ENCODE results near the gene BBLN. TPM values are rescaled to one million over a fixed set of nuclear protein-coding genes. Genes with fewer than 3 reads are reported as not detected.

The BBLN gene
- total RNA-seq, 1 experiment from 2014 or later, result 74.9 TPM

- H3K14ac ChIP-seq (ENCODE audit: insufficient read depth, low read length), result no peak overlapping the region
- H3K23ac ChIP-seq (ENCODE audit: insufficient read length, low read depth, low read length), result no peak overlapping the region
- TF ChIP-seq CTCF (conservative IDR thresholded peaks at IDR 0.05), result no peak
- no peak overlapping the region for H3K27ac ChIP-seq (ENCODE audit: insufficient read length, low read depth, low read length)
- H3K4ac ChIP-seq (ENCODE audit: low read depth, low read length), result no peak overlapping the region
- no peak overlapping the region for H3K9ac ChIP-seq (ENCODE audit: extremely low read depth, insufficient read length, low read length)
- DNase-seq, result no peak
- H3K18ac ChIP-seq (ENCODE audit: insufficient read length, low read depth, low read length), result no peak overlapping the region
- no peaks in the 10 kb centered on the region for H3K9me3 ChIP-seq (ENCODE audit: control insufficient read depth, low read depth, low read length)
- Mint-ChIP-seq H3K27me3 (ENCODE audit: low read depth) (peaks cover 7% of the 10 kb centered on the region; the same call in 1 of the 2 replicates), H3K4me1 (peaks cover 12 to 14% of the 10 kb centered on the region in 2 experiments), H3K36me3 (ENCODE audit: insufficient read depth in 1 of 3, low read depth in 3 of 3) (no peaks in the 10 kb centered on the region), H3K27ac (no peak overlapping the region), H3K9me3 (no peaks in the 10 kb centered on the region), H3K4me3 (no peak overlapping the region)
- no peak overlapping the region for H2BK15ac ChIP-seq (ENCODE audit: low read depth, low read length)
- no peak overlapping the region for H2AFZ ChIP-seq (ENCODE audit: low read length)
- H4K20me1 ChIP-seq (ENCODE audit: control insufficient read depth, insufficient read depth, insufficient read length), result no peaks in the 10 kb centered on the region
- no peaks in the 10 kb centered on the region for H3K27me3 ChIP-seq (ENCODE audit: insufficient read depth, low read length)
- H3K79me1 ChIP-seq (ENCODE audit: insufficient read depth, low read depth, low read length, poor library complexity, severe bottlenecking), result no peaks in the 10 kb centered on the region
- H2BK20ac ChIP-seq (ENCODE audit: low read depth, low read length, poor library complexity, severe bottlenecking), result no peak overlapping the region
- no CpG with 5 or more reads among the region's 4 CpGs for WGBS (ENCODE audit: extremely low coverage, insufficient read length, low lambda C conversion rate)
- H3K79me2 ChIP-seq (ENCODE audit: insufficient read depth, low read length), result no peaks in the 10 kb centered on the region
- H3K56ac ChIP-seq (ENCODE audit: insufficient read length, low read depth, low read length), result no peak overlapping the region
- H4K5ac ChIP-seq (ENCODE audit: insufficient read length, low read depth, low read length), result no peak overlapping the region
- no peaks in the 10 kb centered on the region for H3K23me2 ChIP-seq (ENCODE audit: insufficient read length, low read depth, low read length, poor library complexity, severe bottlenecking)
- H4K91ac ChIP-seq (ENCODE audit: insufficient read length, low read depth, low read length), result no peak overlapping the region
- no peak overlapping the region for H4K8ac ChIP-seq (replicated peaks; ENCODE audit: insufficient read length, low read depth, low read length)
- no peak overlapping the region for H3T11ph ChIP-seq (ENCODE audit: low read length)
- H3K4me2 ChIP-seq (ENCODE audit: insufficient read depth, insufficient read length, low read length), result no peak overlapping the region
- no peaks in the 10 kb centered on the region for H3K4me1 ChIP-seq (ENCODE audit: insufficient read depth, low read length)
- H2BK120ac ChIP-seq (ENCODE audit: low read depth, low read length, poor library complexity, severe bottlenecking), result no peak overlapping the region
- no peak overlapping the region for H2AK5ac ChIP-seq (ENCODE audit: insufficient read length, low read length)
- H2BK5ac ChIP-seq (ENCODE audit: insufficient read length, low read length), result no peak overlapping the region
- H2BK12ac ChIP-seq (ENCODE audit: insufficient read length, low read depth, low read length), result no peak overlapping the region
Observed at GRCh38 chr9:128142061-128142460, 18.0 kb upstream of the BBLN start.
